NCI-H146 treated with DMSO at 0.1 percent for 48 hours (cell line): ENCODE data around the gene CLIC4.

Experiments used
- DNase-seq: peaks from one replicate; lab custom pipeline; 2025; ENCODE audit not compliant: unreplicated experiment; lab: John Stamatoyannopoulos, UW

Gene CLIC4

GRCh38 chr1:24855474-24855873 is 110.2 kb downstream of the CLIC4 start:
- no peak for DNase-seq

- DNase-seq: no peak
Observed at GRCh38 chr1:24856787-24857506, 111.7 kb downstream of the CLIC4 start.

- no peak for DNase-seq
Observed at GRCh38 chr1:24857507-24858133, 112.4 kb downstream of the CLIC4 start.

- no peak for DNase-seq
Observed at GRCh38 chr1:24858277-24858676, 113.0 kb downstream of the CLIC4 start.

GRCh38 chr1:24859063-24860010 is 114.1 kb downstream of the CLIC4 start:
- no peak for DNase-seq

GRCh38 chr1:24860841-24861240 is 115.6 kb downstream of the CLIC4 start:
- no peak for DNase-seq

- DNase-seq: no peak
Observed at GRCh38 chr1:24861821-24862727, 116.8 kb downstream of the CLIC4 start.

- DNase-seq: no peak
Observed at GRCh38 chr1:24862775-24863483, 117.7 kb downstream of the CLIC4 start.

GRCh38 chr1:24864370-24864777 is 119.1 kb downstream of the CLIC4 start:
- DNase-seq: no peak

- DNase-seq: no peak
Observed at GRCh38 chr1:24865168-24865567, 119.9 kb downstream of the CLIC4 start.

- no peak for DNase-seq
Observed at GRCh38 chr1:24865587-24865986, 120.3 kb downstream of the CLIC4 start.

- no peak for DNase-seq
Observed at GRCh38 chr1:24866211-24867083, 121.2 kb downstream of the CLIC4 start.

- DNase-seq: no peak
Observed at GRCh38 chr1:24867084-24867870, 122.0 kb downstream of the CLIC4 start.

- no peak for DNase-seq
Observed at GRCh38 chr1:24868016-24868875, 123.0 kb downstream of the CLIC4 start.

GRCh38 chr1:24870551-24871195 is 125.4 kb downstream of the CLIC4 start:
- no peak for DNase-seq

GRCh38 chr1:24871306-24871901 is 126.2 kb downstream of the CLIC4 start:
- DNase-seq: no peak
